Measurements from ENCODE around the gene SEC14L6. TPM values are rescaled to one million over a fixed set of nuclear protein-coding genes. Genes with fewer than 3 reads are reported as not detected.

The SEC14L6 gene
- total RNA-seq, 4 donors from 2014 or later: 1.2 to 1.5 (median 1.4) TPM; not detected in 1

GRCh38 chr22:30559889-30560288 is 13.3 kb upstream of the SEC14L6 start:
- Histone ChIP-seq H3K27me3 (no peaks in the 10 kb centered on the region), H3K4me1 (no peaks in the 10 kb centered on the region), H3K9me3 (no peaks in the 10 kb centered on the region), H3K36me3 (peaks cover 0 to 5% (median 0%) of the 10 kb centered on the region in 4 donors), H3K27ac (replicated peaks in 1 of 4) (no peak overlapping the region), H3K4me3 (no peak overlapping the region)
- intact Hi-C loops (cut with DNase I): no loop called here
- 80% methylated on average over 6 of the region's 6 CpGs for WGBS
- no peak for DNase-seq (ENCODE audit: extremely low spot score)
- TF ChIP-seq POLR2AphosphoS5 (IDR thresholded peaks at IDR 0.05): no peak
- no peak for TF ChIP-seq POLR2A (IDR thresholded peaks at IDR 0.05; ENCODE audit: low read depth)
- TF ChIP-seq EP300 (IDR thresholded peaks at IDR 0.05): no peak
- TF ChIP-seq, protein P1, sequence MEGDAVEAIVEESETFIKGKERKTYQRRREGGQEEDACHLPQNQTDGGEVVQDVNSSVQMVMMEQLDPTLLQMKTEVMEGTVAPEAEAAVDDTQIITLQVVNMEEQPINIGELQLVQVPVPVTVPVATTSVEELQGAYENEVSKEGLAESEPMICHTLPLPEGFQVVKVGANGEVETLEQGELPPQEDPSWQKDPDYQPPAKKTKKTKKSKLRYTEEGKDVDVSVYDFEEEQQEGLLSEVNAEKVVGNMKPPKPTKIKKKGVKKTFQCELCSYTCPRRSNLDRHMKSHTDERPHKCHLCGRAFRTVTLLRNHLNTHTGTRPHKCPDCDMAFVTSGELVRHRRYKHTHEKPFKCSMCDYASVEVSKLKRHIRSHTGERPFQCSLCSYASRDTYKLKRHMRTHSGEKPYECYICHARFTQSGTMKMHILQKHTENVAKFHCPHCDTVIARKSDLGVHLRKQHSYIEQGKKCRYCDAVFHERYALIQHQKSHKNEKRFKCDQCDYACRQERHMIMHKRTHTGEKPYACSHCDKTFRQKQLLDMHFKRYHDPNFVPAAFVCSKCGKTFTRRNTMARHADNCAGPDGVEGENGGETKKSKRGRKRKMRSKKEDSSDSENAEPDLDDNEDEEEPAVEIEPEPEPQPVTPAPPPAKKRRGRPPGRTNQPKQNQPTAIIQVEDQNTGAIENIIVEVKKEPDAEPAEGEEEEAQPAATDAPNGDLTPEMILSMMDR (IDR thresholded peaks at IDR 0.05): no peak

DNA sequence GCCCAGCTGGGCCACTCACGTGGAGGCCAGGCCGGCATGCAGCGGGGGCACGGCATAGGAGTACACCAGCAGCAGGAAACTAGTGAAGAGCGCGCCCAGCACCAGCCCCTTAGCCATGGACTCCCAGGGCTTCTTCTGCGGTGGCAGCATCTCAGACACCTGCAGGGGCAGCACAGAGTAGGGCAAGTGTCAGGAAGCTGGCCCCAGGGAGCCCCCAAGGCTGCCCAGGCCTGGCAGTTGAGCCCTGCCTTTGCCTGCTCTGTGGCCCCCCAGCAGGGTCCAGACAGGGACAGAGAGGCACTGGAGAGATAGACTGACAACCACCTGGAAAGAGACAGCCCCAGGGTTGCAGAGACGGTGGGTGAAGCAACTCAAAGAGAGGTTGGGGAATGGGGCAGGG is 10.7 kb upstream of the SEC14L6 start:
- peaks cover 0 to 9% (median 0%) of the 10 kb centered on the region in 4 donors for H3K36me3 ChIP-seq
- H3K4me3 ChIP-seq: no peak overlapping the region
- H3K27ac ChIP-seq (replicated peaks in 1 of 4): no peak overlapping the region
- no peaks in the 10 kb centered on the region for H3K27me3 ChIP-seq
- no peak for DNase-seq (ENCODE audit: extremely low spot score)
- 84% methylated on average over 8 of the region's 8 CpGs for WGBS
- intact Hi-C loops (cut with DNase I): no loop called here
- TF ChIP-seq EP300 (IDR thresholded peaks at IDR 0.05) (no peak), POLR2A (IDR thresholded peaks at IDR 0.05; ENCODE audit: low read depth) (no peak), POLR2AphosphoS5 (IDR thresholded peaks at IDR 0.05) (no peak)
- TF ChIP-seq, protein P1 (IDR thresholded peaks at IDR 0.05): no peak
- no peaks in the 10 kb centered on the region for H3K4me1 ChIP-seq
- H3K9me3 ChIP-seq: no peaks in the 10 kb centered on the region

- H3K27ac ChIP-seq (replicated peaks in 1 of 4): no peak overlapping the region
- DNase-seq (ENCODE audit: extremely low spot score): no peak
- intact Hi-C loops (cut with DNase I): no loop called here
- no peak for TF ChIP-seq EP300 (IDR thresholded peaks at IDR 0.05)
- no peak for TF ChIP-seq POLR2AphosphoS5 (IDR thresholded peaks at IDR 0.05)
- no peak for TF ChIP-seq POLR2A (IDR thresholded peaks at IDR 0.05; ENCODE audit: low read depth)
- TF ChIP-seq, protein P1 (IDR thresholded peaks at IDR 0.05): no peak
- no peaks in the 10 kb centered on the region for H3K27me3 ChIP-seq
- H3K4me1 ChIP-seq: no peaks in the 10 kb centered on the region
- no peak overlapping the region for H3K4me3 ChIP-seq
- no peaks in the 10 kb centered on the region for H3K9me3 ChIP-seq
- H3K36me3 ChIP-seq: peaks cover 0 to 9% (median 0%) of the 10 kb centered on the region in 4 donors
- 78% methylated on average over 6 of the region's 6 CpGs for WGBS
Measured at GRCh38 chr22:30556388-30556787, 9.8 kb upstream of the SEC14L6 start.

DNA sequence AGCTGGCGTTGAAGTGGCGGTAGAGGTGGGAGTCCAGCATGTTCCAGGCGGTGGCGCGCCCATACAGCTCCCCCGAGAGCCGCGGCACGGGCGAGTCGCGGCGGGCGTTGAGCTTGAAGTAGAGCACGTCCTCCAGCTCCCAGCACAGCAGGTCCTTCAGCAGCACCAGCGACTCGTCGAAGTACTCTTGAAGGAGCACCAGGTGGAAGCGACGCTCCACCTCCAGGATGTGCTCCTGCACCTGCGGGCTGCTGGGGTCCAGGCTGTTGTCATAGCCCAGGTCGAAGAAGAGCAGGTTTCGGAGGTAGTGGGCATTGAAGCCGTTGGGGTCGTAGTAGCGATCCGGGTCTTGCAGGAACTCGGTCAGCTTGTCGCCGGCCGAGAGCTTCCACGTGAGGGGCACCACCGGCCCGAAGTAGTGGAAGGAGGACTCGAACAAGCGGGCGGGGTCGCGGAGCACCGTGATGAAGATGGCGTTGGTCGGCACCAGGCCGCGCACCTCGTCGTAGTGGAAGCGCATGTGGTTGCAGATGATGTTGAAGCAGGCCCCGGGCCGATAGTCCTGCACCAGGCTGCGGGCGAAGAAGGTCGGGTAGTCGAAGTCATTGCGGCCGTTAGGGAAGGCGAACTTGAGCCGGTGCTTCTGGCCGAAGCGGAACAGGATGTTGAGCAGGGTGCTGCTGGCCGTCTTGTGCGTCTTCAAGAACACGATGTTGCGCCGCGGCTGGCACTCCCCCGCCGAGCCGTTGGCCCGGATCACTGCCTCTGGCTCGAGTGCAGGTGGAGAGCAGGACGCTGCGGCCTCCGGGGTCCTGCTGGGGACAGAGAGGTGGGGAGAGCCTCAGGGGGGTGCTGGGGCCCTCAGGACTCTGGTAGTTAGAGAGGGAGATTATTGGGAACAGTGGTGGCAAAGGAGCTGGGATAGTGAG is 9.0 kb upstream of the SEC14L6 start:
- Histone ChIP-seq H3K27me3 (no peaks in the 10 kb centered on the region), H3K4me1 (no peaks in the 10 kb centered on the region), H3K27ac (replicated peaks in 1 of 4) (no peak overlapping the region), H3K9me3 (no peaks in the 10 kb centered on the region), H3K36me3 (peaks cover 0 to 9% (median 0%) of the 10 kb centered on the region in 4 donors), H3K4me3 (no peak overlapping the region)
- 92% methylated on average over 51 of the region's 73 CpGs for WGBS
- intact Hi-C loops (cut with DNase I): no loop called here
- no peak for DNase-seq (ENCODE audit: extremely low spot score)
- TF ChIP-seq POLR2A (IDR thresholded peaks at IDR 0.05; ENCODE audit: low read depth): no peak
- TF ChIP-seq POLR2AphosphoS5 (IDR thresholded peaks at IDR 0.05): no peak
- TF ChIP-seq EP300 (IDR thresholded peaks at IDR 0.05): no peak
- TF ChIP-seq, protein P1 (IDR thresholded peaks at IDR 0.05): no peak

Data from esophagus muscularis mucosa (tissue), 4 donors.